GM12878 (cell line): ENCODE results near the gene AGBL4. TPM values are rescaled to one million over a fixed set of nuclear protein-coding genes. Genes with fewer than 3 reads are reported as not detected.

Source experiments
- ATAC-seq: fragments of 200-7000 bp; cut with Tn5 transposase; 3 replicates; pipeline ENCODE4 v1.9.1; 2020; ENCODE audit warnings: mild to moderate bottlenecking, moderate library complexity
- BruUV-seq: library from RNA; stranded (reverse); fragments of 400-500 nt; replicated peaks from 2 replicates; lab custom pipeline; 2021; lab: Mats Ljungman, UMichigan
- CTCF ChIA-PET: fragments of 300-600 bp; sonication (Branson Sonifier 250); formaldehyde crosslinking; extraction: SDS; loops from one replicate; lab custom pipeline; 2021; ENCODE audit warnings: inconsistent platforms; lab: Yijun Ruan, JAX
- POLR2A ChIA-PET: fragments of 350-600 bp; formaldehyde crosslinking; extraction: SDS; loops from one replicate; lab custom pipeline; 2021; ENCODE audit warnings: inconsistent platforms; lab: Charles Lee
- RAD21 ChIA-PET: fragments of 300-600 bp; sonication (Branson Sonifier 250); formaldehyde crosslinking; loops from one replicate; lab custom pipeline; 2023; ENCODE audit warnings: antibody characterized with exemption; ENCODE audit not compliant: unreplicated experiment; lab: Charles Lee
- SMC1A ChIA-PET: fragments of 300-600 bp; sonication (Branson Sonifier 250); formaldehyde crosslinking; loops from one replicate; lab custom pipeline; 2023; ENCODE audit not compliant: unreplicated experiment, uncharacterized antibody; lab: Charles Lee
- DNase-seq: peaks from one replicate; pipeline ENCODE4 v3.0.0-alpha.2; 2011; ENCODE audit warnings: low read depth, low spot score
- FAIRE-seq: peaks from 3 replicates; lab custom pipeline; 2011; peaks lifted over from hg19 to GRCh38; lab: Jason Lieb, UNC
- H2AFZ ChIP-seq: 2 replicates; pipeline ENCODE4 v1.6.0; 2011; ENCODE audit warnings: low read depth, low read length, control low read depth; ENCODE audit not compliant: control insufficient read depth
- H3K27ac ChIP-seq: 2 replicates; pipeline ENCODE4 v1.5.1; 2011; ENCODE audit warnings: control low read depth; ENCODE audit not compliant: control insufficient read depth, insufficient read depth
- H3K27me3 ChIP-seq, 2 experiments: replicated peaks in 1 of 2; 2 replicates each; pipeline versions ENCODE4 v1.6.0 to v1.6.1; 2011; ENCODE audit warnings: low read length in 1 of 2; ENCODE audit not compliant: control insufficient read depth in 2 of 2, insufficient read depth in 2 of 2
- H3K36me3 ChIP-seq, 2 experiments: 2 replicates each; pipeline ENCODE4 v1.5.1; 2011; ENCODE audit warnings: low read length in 1 of 2; ENCODE audit not compliant: control insufficient read depth in 2 of 2, insufficient read depth in 2 of 2
- H3K4me1 ChIP-seq: 2 replicates; pipeline ENCODE4 v1.6.1; 2011; ENCODE audit warnings: mild to moderate bottlenecking, low read length, moderate library complexity, mixed read lengths; ENCODE audit not compliant: control insufficient read depth, insufficient read depth
- H3K4me2 ChIP-seq: 2 replicates; pipeline ENCODE4 v1.6.0; 2011; ENCODE audit warnings: control low read depth; ENCODE audit not compliant: control insufficient read depth, insufficient read depth
- H3K4me3 ChIP-seq: fragments of 200-600 bp; sonication (generic); 2 replicates; pipeline ENCODE4 v1.5.1; 2016
- H3K79me2 ChIP-seq: 2 replicates; pipeline ENCODE4 v1.6.0; 2011; ENCODE audit warnings: low read length; ENCODE audit not compliant: control insufficient read depth, insufficient read depth
- H3K9ac ChIP-seq: 2 replicates; pipeline ENCODE4 v1.8.0; 2011; ENCODE audit warnings: low read length, control low read depth, mixed read lengths; ENCODE audit not compliant: control insufficient read depth, insufficient read depth
- H3K9me3 ChIP-seq: replicated peaks from 3 replicates; pipeline ENCODE4 v1.5.1; 2011; ENCODE audit warnings: mild to moderate bottlenecking, low read length; ENCODE audit not compliant: control insufficient read depth, insufficient read depth
- H4K20me1 ChIP-seq: 2 replicates; pipeline ENCODE4 v1.6.0; 2011; ENCODE audit not compliant: control insufficient read depth, insufficient read depth
- CHD2 ChIP-seq: IDR thresholded peaks from 2 replicates; pipeline ENCODE4 v1.6.1; 2011; ENCODE audit warnings: low read depth, low read length, improper control_type of control experiment, borderline replicate concordance
- ESRRA ChIP-seq: IDR thresholded peaks from 2 replicates; pipeline ENCODE4 v1.6.1; 2012; ENCODE audit warnings: mild to moderate bottlenecking, low read length, improper control_type of control experiment
- HCFC1 ChIP-seq: fragments of 150-350 bp; IDR thresholded peaks from 2 replicates; pipeline ENCODE4 v1.6.1; 2014; ENCODE audit warnings: low read length
- HDAC6 ChIP-seq: fragments of 200-600 bp; sonication (generic); IDR thresholded peaks from one replicate; pipeline ENCODE4 v1.8.0; 2017; ENCODE audit warnings: antibody characterized with exemption; ENCODE audit not compliant: unreplicated experiment
- JUND ChIP-seq: IDR thresholded peaks from 2 replicates; pipeline ENCODE4 v1.6.1; 2012; ENCODE audit warnings: low read depth, mild to moderate bottlenecking, low read length, improper control_type of control experiment, moderate library complexity
- MXI1 ChIP-seq: fragments of 150-350 bp; IDR thresholded peaks from 2 replicates; pipeline ENCODE4 v1.6.1; 2011; ENCODE audit warnings: low read depth, mild to moderate bottlenecking, inconsistent platforms, low read length, improper control_type of control experiment
- NR2C1 ChIP-seq: fragments of 450-650 bp; IDR thresholded peaks from 2 replicates; pipeline ENCODE4 v1.6.1; 2017; ENCODE audit warnings: antibody characterized with exemption, mild to moderate bottlenecking, moderate library complexity
- NR2F1 ChIP-seq: fragments of 450-650 bp; conservative IDR thresholded peaks from 2 replicates; pipeline ENCODE4 v1.6.1; 2017; ENCODE audit warnings: mild to moderate bottlenecking
- RELA ChIP-seq: fragments of 450-650 bp; IDR thresholded peaks from 2 replicates; pipeline ENCODE4 v1.8.0; 2014; ENCODE audit warnings: borderline replicate concordance; ENCODE audit not compliant: partially characterized antibody
- RFX5 ChIP-seq: IDR thresholded peaks from 2 replicates; pipeline ENCODE4 v1.6.1; 2011; ENCODE audit warnings: low read depth, low read length, improper control_type of control experiment
- SMARCA5 ChIP-seq: fragments of 450-650 bp; IDR thresholded peaks from 2 replicates; pipeline ENCODE4 v1.6.1; 2017; ENCODE audit warnings: mild to moderate bottlenecking
- SREBF1 ChIP-seq: IDR thresholded peaks from 2 replicates; pipeline ENCODE4 v1.6.1; 2012; ENCODE audit warnings: mild to moderate bottlenecking, low read length
- SUZ12 ChIP-seq: fragments of 200-600 bp; sonication (generic); IDR thresholded peaks from one replicate; pipeline ENCODE4 v1.6.1; 2018; ENCODE audit warnings: antibody characterized with exemption, mild to moderate bottlenecking; ENCODE audit not compliant: unreplicated experiment
- TBL1XR1 ChIP-seq: IDR thresholded peaks from 2 replicates; pipeline ENCODE4 v1.6.1; 2012; ENCODE audit warnings: low read depth, low read length, improper control_type of control experiment
- WRNIP1 ChIP-seq: IDR thresholded peaks from 2 replicates; pipeline ENCODE4 v1.6.1; 2011; ENCODE audit warnings: low read depth, low read length, improper control_type of control experiment, borderline replicate concordance
- ZNF207 ChIP-seq: fragments of 450-650 bp; IDR thresholded peaks from 2 replicates; pipeline ENCODE4 v1.6.1; 2014; ENCODE audit warnings: antibody characterized with exemption, mild to moderate bottlenecking, borderline replicate concordance
- whole genome bisulfite sequencing: methylation state at CpG from one replicate; pipeline ENCODE4 v1.1.6; 2016; ENCODE audit warnings: low lambda C conversion rate; ENCODE audit not compliant: insufficient replicate concordance, insufficient coverage; ENCODE audit errors: missing lambda C conversion rate; 5-methylcytosine and 5-hydroxymethylcytosine counted together
- in situ Hi-C: fragments of 300-500 bp; cut with MboI; formaldehyde crosslinking; loops from 9 replicates; pipeline ENCODE4 v1.14.3; 2018; ENCODE audit warnings: mixed read lengths
- intact Hi-C: fragments of 100-400 bp; cut with micrococcal nuclease; formaldehyde crosslinking; loops from one replicate; pipeline ENCODE4 v1.14.2; 2022; ENCODE audit not compliant: unreplicated experiment
- polyA plus RNA-seq, 11 experiments: library from polyadenylated mRNA; depleted of rRNA in 4 of 11; unstranded in 6 of 11; stranded (reverse) in 5 of 11; fragments of >200 nt; fragmentation: Nextera tagmentation in 4 of 11; fragmentation: Illumina TruSeq in 1 of 11; extraction: Ambion mirVana in 4 of 11; extraction: Trizol in 1 of 11; gene quantifications; 1 replicate in 1 of 11; 2 replicates in 10 of 11; pipeline versions ENCODE4 v1.2.1 to v1.2.3, GENCODE V29; 2011 to 2016; ENCODE audit warnings: inconsistent platforms in 2 of 11, missing spikeins in 2 of 11, low read depth in 1 of 11
- total RNA-seq, 4 experiments: library from RNA; depleted of rRNA in 3 of 4; stranded (reverse); fragments of >200 nt in 3 of 4; fragmentation: Illumina TruSeq in 1 of 4; extraction: Trizol in 1 of 4; gene quantifications; 2 replicates each; pipeline versions ENCODE4 v1.2.1 to v1.2.3, GENCODE V29; 2013 to 2021
- TF ChIP-seq, protein P1 (sequence below): fragments of 450-650 bp; IDR thresholded peaks from 2 replicates; pipeline ENCODE4 v1.6.1; 2017; ENCODE audit warnings: mild to moderate bottlenecking, moderate library complexity
- TF ChIP-seq, protein P2 (sequence below): fragments of 450-650 bp; IDR thresholded peaks from 2 replicates; pipeline ENCODE4 v1.6.1; 2017; ENCODE audit warnings: mild to moderate bottlenecking

AGBL4 gene
- total and polyA plus RNA-seq, 10 of the 15 experiments (the other 5 are each of a cell fraction or from before 2014, with no cell fraction given): 0.31 TPM; not detected in 9

DNA sequence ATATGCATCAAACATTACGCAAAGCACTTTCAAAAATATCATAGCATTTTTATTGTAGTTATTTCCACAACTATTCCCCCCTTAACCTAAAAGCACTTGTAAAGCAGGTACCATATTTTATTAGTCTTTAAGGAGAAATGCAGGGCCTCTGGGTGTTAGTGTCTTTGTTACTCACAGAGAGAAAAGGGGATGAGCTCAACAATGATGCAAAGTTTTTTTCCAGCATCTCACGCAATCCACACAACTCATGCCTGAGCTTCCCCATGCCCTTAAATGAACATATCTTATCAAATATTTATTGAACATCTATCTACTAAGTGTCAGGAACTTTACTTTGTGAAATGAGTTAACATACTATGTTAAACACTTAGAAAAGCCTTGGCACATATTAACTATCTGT, 1297.6 kb downstream of the AGBL4 start:
- no peak for ATAC-seq
- no peak overlapping the region for H3K4me3 ChIP-seq
- H3K27me3 ChIP-seq: peaks cover 0 to 3% of the 10 kb centered on the region in 2 experiments; a peak in 2 of 4 replicates
- no peak overlapping the region for H2AFZ ChIP-seq
- POLR2A ChIA-PET: no interaction called here
- H4K20me1 ChIP-seq: no peaks in the 10 kb centered on the region
- no peaks in the 10 kb centered on the region for H3K9me3 ChIP-seq
- H3K9ac ChIP-seq: no peak overlapping the region
- intact Hi-C loops (no loop called here), in situ Hi-C loops (no loop called here)
- TF ChIP-seq HDAC6 (no peak), ESRRA (no peak), HCFC1 (no peak), RFX5 (no peak), JUND (no peak), RELA (no peak), WRNIP1 (no peak), CHD2 (no peak), NR2C1 (no peak), SREBF1 (no peak), MXI1 (no peak), ZNF207 (no peak), SMARCA5 (no peak), TBL1XR1 (no peak), NR2F1 (no peak), SUZ12 (no peak)
- TF ChIP-seq, protein P1, sequence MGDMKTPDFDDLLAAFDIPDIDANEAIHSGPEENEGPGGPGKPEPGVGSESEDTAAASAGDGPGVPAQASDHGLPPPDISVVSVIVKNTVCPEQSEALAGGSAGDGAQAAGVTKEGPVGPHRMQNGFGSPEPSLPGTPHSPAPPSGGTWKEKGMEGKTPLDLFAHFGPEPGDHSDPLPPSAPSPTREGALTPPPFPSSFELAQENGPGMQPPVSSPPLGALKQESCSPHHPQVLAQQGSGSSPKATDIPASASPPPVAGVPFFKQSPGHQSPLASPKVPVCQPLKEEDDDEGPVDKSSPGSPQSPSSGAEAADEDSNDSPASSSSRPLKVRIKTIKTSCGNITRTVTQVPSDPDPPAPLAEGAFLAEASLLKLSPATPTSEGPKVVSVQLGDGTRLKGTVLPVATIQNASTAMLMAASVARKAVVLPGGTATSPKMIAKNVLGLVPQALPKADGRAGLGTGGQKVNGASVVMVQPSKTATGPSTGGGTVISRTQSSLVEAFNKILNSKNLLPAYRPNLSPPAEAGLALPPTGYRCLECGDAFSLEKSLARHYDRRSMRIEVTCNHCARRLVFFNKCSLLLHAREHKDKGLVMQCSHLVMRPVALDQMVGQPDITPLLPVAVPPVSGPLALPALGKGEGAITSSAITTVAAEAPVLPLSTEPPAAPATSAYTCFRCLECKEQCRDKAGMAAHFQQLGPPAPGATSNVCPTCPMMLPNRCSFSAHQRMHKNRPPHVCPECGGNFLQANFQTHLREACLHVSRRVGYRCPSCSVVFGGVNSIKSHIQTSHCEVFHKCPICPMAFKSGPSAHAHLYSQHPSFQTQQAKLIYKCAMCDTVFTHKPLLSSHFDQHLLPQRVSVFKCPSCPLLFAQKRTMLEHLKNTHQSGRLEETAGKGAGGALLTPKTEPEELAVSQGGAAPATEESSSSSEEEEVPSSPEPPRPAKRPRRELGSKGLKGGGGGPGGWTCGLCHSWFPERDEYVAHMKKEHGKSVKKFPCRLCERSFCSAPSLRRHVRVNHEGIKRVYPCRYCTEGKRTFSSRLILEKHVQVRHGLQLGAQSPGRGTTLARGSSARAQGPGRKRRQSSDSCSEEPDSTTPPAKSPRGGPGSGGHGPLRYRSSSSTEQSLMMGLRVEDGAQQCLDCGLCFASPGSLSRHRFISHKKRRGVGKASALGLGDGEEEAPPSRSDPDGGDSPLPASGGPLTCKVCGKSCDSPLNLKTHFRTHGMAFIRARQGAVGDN: no peak
- TF ChIP-seq, protein P2, sequence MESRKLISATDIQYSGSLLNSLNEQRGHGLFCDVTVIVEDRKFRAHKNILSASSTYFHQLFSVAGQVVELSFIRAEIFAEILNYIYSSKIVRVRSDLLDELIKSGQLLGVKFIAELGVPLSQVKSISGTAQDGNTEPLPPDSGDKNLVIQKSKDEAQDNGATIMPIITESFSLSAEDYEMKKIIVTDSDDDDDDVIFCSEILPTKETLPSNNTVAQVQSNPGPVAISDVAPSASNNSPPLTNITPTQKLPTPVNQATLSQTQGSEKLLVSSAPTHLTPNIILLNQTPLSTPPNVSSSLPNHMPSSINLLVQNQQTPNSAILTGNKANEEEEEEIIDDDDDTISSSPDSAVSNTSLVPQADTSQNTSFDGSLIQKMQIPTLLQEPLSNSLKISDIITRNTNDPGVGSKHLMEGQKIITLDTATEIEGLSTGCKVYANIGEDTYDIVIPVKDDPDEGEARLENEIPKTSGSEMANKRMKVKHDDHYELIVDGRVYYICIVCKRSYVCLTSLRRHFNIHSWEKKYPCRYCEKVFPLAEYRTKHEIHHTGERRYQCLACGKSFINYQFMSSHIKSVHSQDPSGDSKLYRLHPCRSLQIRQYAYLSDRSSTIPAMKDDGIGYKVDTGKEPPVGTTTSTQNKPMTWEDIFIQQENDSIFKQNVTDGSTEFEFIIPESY: no peak
- no peak for FAIRE-seq
- no peaks in the 10 kb centered on the region for H3K36me3 ChIP-seq
- 91% methylated on average over 2 of the region's 2 CpGs for WGBS
- no peaks in the 10 kb centered on the region for H3K79me2 ChIP-seq
- H3K27ac ChIP-seq: no peak overlapping the region
- no TSS peak for BruUV-seq
- no peak overlapping the region for H3K4me2 ChIP-seq
- H3K4me1 ChIP-seq: peaks cover 9% of the 10 kb centered on the region
- CTCF ChIA-PET: no interaction called here
- RAD21 ChIA-PET: no interaction called here
- no peak for DNase-seq
- SMC1A ChIA-PET: no interaction called here
